NT2/D1 (cell line): Measurements from ENCODE around the gene RNF157.

Experiments
- YY1 ChIP-seq: IDR thresholded peaks from 2 replicates; pipeline ENCODE4 v1.6.1; 2011; ENCODE audit not compliant: insufficient read length, insufficient read depth
- ZNF274 ChIP-seq: IDR thresholded peaks from 2 replicates; pipeline ENCODE4 v1.6.1; 2011; ENCODE audit warnings: mild to moderate bottlenecking, low read depth, low read length

- TF ChIP-seq YY1 (no peak), ZNF274 (no peak)
Measured at GRCh38 chr17:76136276-76137000, 103.9 kb downstream of the RNF157 start.
